ENCODE data around the gene CEPT1. TPM values are rescaled to one million over a fixed set of nuclear protein-coding genes. Genes with fewer than 3 reads are reported as not detected.

Gene CEPT1
- total RNA-seq, 1 experiment from 2014 or later: 29.3 TPM

- H3K36me3 Mint-ChIP-seq: peaks cover 30% of the 10 kb centered on the region
- no peak overlapping the region for H3K27ac Mint-ChIP-seq
- H3K4me1 Mint-ChIP-seq: peaks cover 17% of the 10 kb centered on the region
- no peak overlapping the region for H3K4me3 Mint-ChIP-seq
- POLR2A ChIA-PET: no interaction called here
- CTCF ChIA-PET: no interaction called here
- ATAC-seq: no peak
- no peaks in the 10 kb centered on the region for H3K9me3 Mint-ChIP-seq
- DNase-seq (ENCODE audit: low spot score): no peak
- no peaks in the 10 kb centered on the region for H3K27me3 Mint-ChIP-seq (ENCODE audit: low read depth)
- TF ChIP-seq ZNF263 (CRISPR knock-in tag; IDR thresholded peaks at IDR 0.05; ENCODE audit: low read depth) (no peak), TCF7 (CRISPR knock-in tag; IDR thresholded peaks at IDR 0.05; ENCODE audit: low read depth) (no peak), ZNF512 (CRISPR knock-in tag; IDR thresholded peaks at IDR 0.05; ENCODE audit: borderline replicate concordance) (no peak), ZNF121 (CRISPR knock-in tag; IDR thresholded peaks at IDR 0.05) (no peak), ATF1 (CRISPR knock-in tag; IDR thresholded peaks at IDR 0.05) (no peak), ZNF423 (CRISPR knock-in tag; IDR thresholded peaks at IDR 0.05) (no peak)
Observed at GRCh38 chr1:111133866-111134265, 6.2 kb upstream of the CEPT1 start.

DNA sequence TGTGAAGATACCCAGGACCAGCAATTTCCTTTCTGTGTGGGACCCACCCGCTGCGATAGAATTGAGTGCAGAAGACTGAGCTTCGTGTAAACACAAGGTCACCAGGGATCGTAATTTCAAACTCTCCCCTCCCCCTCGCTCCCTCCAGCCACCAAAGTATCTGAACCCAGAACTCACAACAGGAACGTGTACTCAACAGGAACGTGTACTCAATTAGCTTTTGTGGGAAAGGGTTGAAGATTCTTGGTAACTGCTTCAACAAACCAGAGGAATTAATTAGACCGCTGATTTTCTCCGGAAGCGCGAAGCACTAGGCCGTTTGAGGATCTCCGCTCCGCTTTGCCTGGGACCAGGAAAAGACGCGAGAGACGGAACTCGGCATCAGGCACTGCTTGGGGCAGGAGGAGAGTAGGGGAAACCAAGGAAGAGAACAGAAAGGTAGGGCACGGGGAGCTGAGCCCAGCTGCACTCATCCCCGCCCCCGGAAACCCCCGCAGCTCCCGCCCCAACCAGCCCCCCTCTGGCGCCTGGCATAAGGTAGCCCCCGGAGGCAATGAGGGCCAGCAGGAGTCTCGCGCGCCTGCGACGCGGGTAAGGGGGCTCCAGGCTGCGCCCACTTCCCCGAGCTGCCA, 583 bp upstream of the CEPT1 start:
- Mint-ChIP-seq H3K4me3 (peak overlapping the region; percentile 99), H3K27me3 (ENCODE audit: low read depth) (no peaks in the 10 kb centered on the region), H3K27ac (peak overlapping the region; percentile 100), H3K4me1 (peaks cover 28% of the 10 kb centered on the region), H3K36me3 (peaks cover 24% of the 10 kb centered on the region), H3K9me3 (no peaks in the 10 kb centered on the region)
- POLR2A ChIA-PET: interaction anchor here (0.7 to 0.9 kb wide), 2 partner anchors 9 to 13 kb away, joined by 3 read pairs; no protein-coding TSS in a partner anchor
- DNase-seq (ENCODE audit: low spot score) (peak; percentile 38), ATAC-seq (peak; percentile 69)
- TF ChIP-seq GABPB1 (CRISPR knock-in tag; IDR thresholded peaks at IDR 0.05): 0 out of 2 replicates have a peak, but pooled peaks have one; percentile 41
- TF ChIP-seq FOXK1 (CRISPR knock-in tag; IDR thresholded peaks at IDR 0.05): no peak
- TF ChIP-seq EMX1 (CRISPR knock-in tag; IDR thresholded peaks at IDR 0.05): 0 out of 2 replicates have a peak, but pooled peaks have one; percentile 37
- CTCF ChIA-PET: interaction anchor here (0.8 to 2.2 kb wide), 3 partner anchors 84 to 207 kb away, joined by 3 to 5 read pairs (median 3); no protein-coding TSS in a partner anchor

DNA sequence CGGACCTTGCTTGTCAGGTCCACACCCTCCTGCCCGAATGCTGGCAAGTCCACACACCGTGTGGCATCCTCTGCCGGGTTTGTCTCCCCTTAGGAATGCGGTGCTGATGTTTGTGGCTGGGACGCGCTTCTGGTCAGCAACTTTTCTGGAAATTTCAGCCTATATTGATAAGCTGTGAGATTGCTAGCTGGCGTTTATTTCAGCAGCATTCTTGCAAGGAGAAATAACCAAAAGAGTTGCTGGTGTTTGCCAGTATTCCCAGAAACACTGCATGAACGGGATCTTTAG, 601 bp downstream of the CEPT1 start:
- peak overlapping the region; percentile 99 for H3K4me3 Mint-ChIP-seq
- ChIA-PET POLR2A (no interaction called here), CTCF (interaction anchor here (2.2 kb wide), 1 partner anchor 82 kb away, joined by 5 read pairs; no protein-coding TSS in a partner anchor)
- ATAC-seq (peak; percentile 54), DNase-seq (ENCODE audit: low spot score) (no peak)
- H3K9me3 Mint-ChIP-seq: no peaks in the 10 kb centered on the region
- H3K4me1 Mint-ChIP-seq: peaks cover 28% of the 10 kb centered on the region
- no peak overlapping the region for H3K27ac Mint-ChIP-seq
- TF ChIP-seq, protein P1, sequence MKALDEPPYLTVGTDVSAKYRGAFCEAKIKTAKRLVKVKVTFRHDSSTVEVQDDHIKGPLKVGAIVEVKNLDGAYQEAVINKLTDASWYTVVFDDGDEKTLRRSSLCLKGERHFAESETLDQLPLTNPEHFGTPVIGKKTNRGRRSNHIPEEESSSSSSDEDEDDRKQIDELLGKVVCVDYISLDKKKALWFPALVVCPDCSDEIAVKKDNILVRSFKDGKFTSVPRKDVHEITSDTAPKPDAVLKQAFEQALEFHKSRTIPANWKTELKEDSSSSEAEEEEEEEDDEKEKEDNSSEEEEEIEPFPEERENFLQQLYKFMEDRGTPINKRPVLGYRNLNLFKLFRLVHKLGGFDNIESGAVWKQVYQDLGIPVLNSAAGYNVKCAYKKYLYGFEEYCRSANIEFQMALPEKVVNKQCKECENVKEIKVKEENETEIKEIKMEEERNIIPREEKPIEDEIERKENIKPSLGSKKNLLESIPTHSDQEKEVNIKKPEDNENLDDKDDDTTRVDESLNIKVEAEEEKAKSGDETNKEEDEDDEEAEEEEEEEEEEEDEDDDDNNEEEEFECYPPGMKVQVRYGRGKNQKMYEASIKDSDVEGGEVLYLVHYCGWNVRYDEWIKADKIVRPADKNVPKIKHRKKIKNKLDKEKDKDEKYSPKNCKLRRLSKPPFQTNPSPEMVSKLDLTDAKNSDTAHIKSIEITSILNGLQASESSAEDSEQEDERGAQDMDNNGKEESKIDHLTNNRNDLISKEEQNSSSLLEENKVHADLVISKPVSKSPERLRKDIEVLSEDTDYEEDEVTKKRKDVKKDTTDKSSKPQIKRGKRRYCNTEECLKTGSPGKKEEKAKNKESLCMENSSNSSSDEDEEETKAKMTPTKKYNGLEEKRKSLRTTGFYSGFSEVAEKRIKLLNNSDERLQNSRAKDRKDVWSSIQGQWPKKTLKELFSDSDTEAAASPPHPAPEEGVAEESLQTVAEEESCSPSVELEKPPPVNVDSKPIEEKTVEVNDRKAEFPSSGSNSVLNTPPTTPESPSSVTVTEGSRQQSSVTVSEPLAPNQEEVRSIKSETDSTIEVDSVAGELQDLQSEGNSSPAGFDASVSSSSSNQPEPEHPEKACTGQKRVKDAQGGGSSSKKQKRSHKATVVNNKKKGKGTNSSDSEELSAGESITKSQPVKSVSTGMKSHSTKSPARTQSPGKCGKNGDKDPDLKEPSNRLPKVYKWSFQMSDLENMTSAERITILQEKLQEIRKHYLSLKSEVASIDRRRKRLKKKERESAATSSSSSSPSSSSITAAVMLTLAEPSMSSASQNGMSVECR (CRISPR knock-in tag; IDR thresholded peaks at IDR 0.05; ENCODE audit: borderline replicate concordance): no peak
- no peaks in the 10 kb centered on the region for H3K27me3 Mint-ChIP-seq (ENCODE audit: low read depth)
- H3K36me3 Mint-ChIP-seq: peaks cover 18% of the 10 kb centered on the region

DNA sequence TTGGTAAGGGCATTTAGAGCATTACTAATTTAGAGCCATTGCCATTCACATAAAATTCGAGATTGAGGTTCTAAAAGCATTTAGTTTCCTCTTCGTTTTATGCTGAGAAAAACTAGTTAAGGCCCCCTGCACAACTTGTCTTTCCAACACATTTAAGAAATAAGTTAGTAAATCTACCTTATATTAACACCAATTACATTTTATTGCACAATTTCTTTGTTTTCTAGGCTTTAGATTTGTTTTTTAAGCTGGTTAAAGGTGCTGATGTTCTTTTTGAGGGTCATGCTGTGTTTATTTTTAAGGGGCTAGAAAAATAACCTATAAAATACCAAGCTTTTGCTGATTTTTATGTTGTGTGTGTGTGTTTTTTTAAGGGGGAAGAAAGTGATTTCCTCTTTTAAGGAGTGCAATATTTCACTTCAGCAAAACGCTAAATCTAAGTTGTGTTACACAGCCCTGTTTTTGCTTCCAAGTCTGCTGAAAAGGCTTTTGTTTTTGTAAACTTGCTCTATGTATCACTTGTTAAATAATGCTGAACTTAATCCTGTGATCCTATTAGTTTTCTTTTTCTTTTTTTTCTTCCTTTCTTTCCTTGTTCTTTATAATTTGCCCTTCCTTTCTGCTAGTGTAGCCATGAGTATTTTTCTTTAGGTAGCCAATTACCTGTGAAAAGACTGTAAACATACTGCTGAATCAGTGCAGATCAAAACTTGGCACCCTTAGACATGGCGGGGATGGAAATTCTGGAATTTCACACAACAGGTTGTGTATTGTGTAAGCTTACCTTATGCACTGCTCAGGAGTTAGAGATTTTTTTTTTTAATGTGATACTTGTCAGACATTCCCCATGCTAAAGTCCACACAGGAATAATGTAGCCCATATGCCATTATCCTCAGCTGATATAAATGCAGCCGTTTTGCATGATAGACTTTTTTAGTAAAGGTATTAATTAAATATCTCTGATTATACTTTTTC, 1.5 kb downstream of the CEPT1 start:
- peaks cover 10% of the 10 kb centered on the region; the same call in 1 of the 2 replicates for H3K36me3 Mint-ChIP-seq
- peak overlapping the region; percentile 16 for H3K27ac Mint-ChIP-seq
- ChIA-PET POLR2A (no interaction called here), CTCF (interaction anchor here (1.9 kb wide), 1 partner anchor 312 kb away, joined by 4 read pairs; no protein-coding TSS in a partner anchor)
- no peaks in the 10 kb centered on the region for H3K27me3 Mint-ChIP-seq (ENCODE audit: low read depth)
- peaks cover 28% of the 10 kb centered on the region for H3K4me1 Mint-ChIP-seq
- no peak for TF ChIP-seq ZBTB21 (CRISPR knock-in tag; IDR thresholded peaks at IDR 0.05; ENCODE audit: borderline replicate concordance)
- no peak for TF ChIP-seq EMX1 (CRISPR knock-in tag; IDR thresholded peaks at IDR 0.05)
- no peak for TF ChIP-seq ETV6 (CRISPR knock-in tag; IDR thresholded peaks at IDR 0.05)
- TF ChIP-seq FOXJ3 (CRISPR knock-in tag; IDR thresholded peaks at IDR 0.05; ENCODE audit: borderline replicate concordance): no peak
- ATAC-seq: no peak
- H3K9me3 Mint-ChIP-seq: no peaks in the 10 kb centered on the region
- DNase-seq (ENCODE audit: low spot score): no peak
- H3K4me3 Mint-ChIP-seq: peak overlapping the region; percentile 99
